A673 (cell line): ENCODE measurements around the gene CCAR1. TPM values are rescaled to one million over a fixed set of nuclear protein-coding genes. Genes with fewer than 3 reads are reported as not detected.
"Not testable (repeated sequence)": the region's sequence is repeated elsewhere in the genome, so short reads cannot be mapped to it uniquely, and the experiment has no call there.

Experiments
- BruUV-seq: library from RNA; stranded (reverse); fragments of 400-500 nt; replicated peaks from 2 replicates; lab custom pipeline; 2021; lab: Mats Ljungman, UMichigan
- CTCF ChIA-PET: fragments of 300-600 bp; sonication (Branson Sonifier 250); formaldehyde crosslinking; loops from one replicate; lab custom pipeline; 2022; ENCODE audit warnings: antibody characterized with exemption; lab: Charles Lee
- POLR2A ChIA-PET: fragments of 300-600 bp; sonication (Branson Sonifier 250); formaldehyde crosslinking; loops from one replicate; lab custom pipeline; 2022; ENCODE audit warnings: antibody characterized with exemption; ENCODE audit not compliant: low non-redundant PET; lab: Charles Lee
- DNase-seq: peaks from one replicate; pipeline ENCODE4 v3.0.0-alpha.2; 2015; ENCODE audit warnings: low spot score
- H3K27ac ChIP-seq: fragments of 200-600 bp; sonication (generic); 2 replicates; pipeline ENCODE4 v1.5.1; 2016; ENCODE audit warnings: mixed run types, low read depth, mild to moderate bottlenecking, mixed read lengths, antibody characterized with exemption, low read length; ENCODE audit not compliant: poor library complexity, severe bottlenecking
- H3K27me3 ChIP-seq: fragments of 200-600 bp; sonication (generic); replicated peaks from 2 replicates; pipeline ENCODE4 v1.6.1; 2017; ENCODE audit warnings: mixed run types, low read depth, mild to moderate bottlenecking, mixed read lengths, antibody characterized with exemption, low read length; ENCODE audit not compliant: insufficient read depth, poor library complexity
- H3K36me3 ChIP-seq: fragments of 200-600 bp; sonication (generic); 2 replicates; pipeline ENCODE4 v1.6.1; 2016; ENCODE audit warnings: mixed run types, mild to moderate bottlenecking, mixed read lengths, antibody characterized with exemption, low read length; ENCODE audit not compliant: insufficient read depth, poor library complexity, severe bottlenecking
- H3K4me1 ChIP-seq: fragments of 200-600 bp; sonication (generic); 2 replicates; pipeline ENCODE4 v1.6.1; 2017; ENCODE audit warnings: mixed run types, mild to moderate bottlenecking, mixed read lengths, antibody characterized with exemption, low read length; ENCODE audit not compliant: insufficient read depth, poor library complexity, severe bottlenecking
- H3K4me3 ChIP-seq: fragments of 200-600 bp; sonication (generic); 2 replicates; pipeline ENCODE4 v1.5.1; 2016; ENCODE audit warnings: low read depth, mixed run types, mild to moderate bottlenecking, mixed read lengths, low read length; ENCODE audit not compliant: poor library complexity, severe bottlenecking
- H3K9me3 ChIP-seq: fragments of 200-600 bp; sonication (generic); 2 replicates; pipeline ENCODE4 v1.6.1; 2016; ENCODE audit warnings: mixed run types, low read depth, mild to moderate bottlenecking, mixed read lengths, antibody characterized with exemption, low read length; ENCODE audit not compliant: poor library complexity, severe bottlenecking
- EZH2 ChIP-seq: fragments of 200-600 bp; sonication (generic); IDR thresholded peaks from 2 replicates; pipeline ENCODE4 v1.6.1; 2017; ENCODE audit warnings: borderline replicate concordance, low read depth, mild to moderate bottlenecking, mixed read lengths, antibody characterized with exemption, low read length; ENCODE audit not compliant: poor library complexity, severe bottlenecking
- intact Hi-C: fragments of 100-400 bp; cut with micrococcal nuclease; formaldehyde crosslinking; loops from one replicate; pipeline ENCODE4 v1.10.0; 2022; ENCODE audit not compliant: unreplicated experiment
- total RNA-seq: library from RNA; stranded (reverse); gene quantifications from 2 replicates; pipeline ENCODE4 v1.2.3, GENCODE V29; 2021
- TF ChIP-seq, protein P1 (sequence below): fragments of 300-800, 200-600 bp; sonication (generic); conservative IDR thresholded peaks from 2 replicates; pipeline ENCODE4 v1.5.1; 2017; ENCODE audit warnings: low read depth, mild to moderate bottlenecking, antibody characterized with exemption, low read length, moderate library complexity, mixed read lengths

CCAR1 gene
- total RNA-seq, 1 experiment from 2014 or later: 141 TPM

DNA sequence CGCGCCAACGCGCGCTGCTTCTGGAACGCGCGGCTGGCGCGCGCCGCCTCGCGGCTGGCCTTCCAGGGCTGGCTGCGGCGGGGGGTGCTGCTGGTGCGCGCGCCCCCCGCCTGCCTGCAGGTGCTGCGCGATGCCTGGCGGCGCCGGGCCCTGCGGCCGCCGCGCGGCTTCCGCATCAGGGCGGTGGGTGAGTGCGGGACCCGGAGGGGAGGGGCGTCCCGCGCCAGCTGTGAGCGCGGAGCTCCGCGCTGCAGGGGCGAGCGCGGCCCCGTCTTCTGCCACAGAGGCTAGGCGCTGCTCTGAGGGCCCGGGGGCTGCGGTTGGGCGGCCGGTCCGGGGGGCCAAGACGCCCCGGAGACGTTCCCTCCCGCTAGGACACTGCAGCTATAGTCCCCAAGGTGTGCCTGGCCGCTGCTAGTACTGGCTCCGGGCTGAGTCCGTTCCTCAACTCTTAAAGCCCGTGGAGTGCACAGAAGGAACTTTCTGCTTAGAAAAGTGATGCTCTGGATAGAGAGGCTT lies 107.1 kb downstream of the CCAR1 start:
- BruUV-seq, POLR2A ChIA-PET, intact Hi-C loops, H3K27ac ChIP-seq, H3K36me3 ChIP-seq, H3K27me3 ChIP-seq, CTCF ChIA-PET, H3K4me1 ChIP-seq, H3K9me3 ChIP-seq: not testable (repeated sequence)
- DNase-seq: peak; percentile 23
- peak overlapping the region; percentile 38 for H3K4me3 ChIP-seq

DNA sequence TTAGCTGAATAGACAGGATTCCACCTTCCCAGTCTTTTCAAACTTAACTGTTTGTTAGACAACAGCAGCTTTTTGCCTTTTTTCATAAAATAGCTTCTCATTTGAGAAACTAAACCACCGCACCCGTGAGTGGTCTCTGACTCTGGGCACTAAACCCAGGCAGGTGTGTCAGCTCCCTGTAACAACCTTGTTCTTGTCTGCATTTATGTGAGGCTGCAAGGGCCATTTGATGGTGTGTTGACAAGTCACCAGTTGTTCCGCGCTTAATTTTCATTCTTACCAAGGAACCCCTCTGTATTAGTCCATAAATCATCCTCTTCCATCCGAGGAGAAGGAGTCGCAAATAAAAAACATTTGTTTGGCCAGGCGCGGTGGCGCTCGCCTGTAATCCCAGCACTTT lies 107.8 kb downstream of the CCAR1 start:
- Histone ChIP-seq H3K4me1 (no peaks in the 10 kb centered on the region), H3K27me3 (no peaks in the 10 kb centered on the region), H3K27ac (no peak overlapping the region), H3K4me3 (no peak overlapping the region), H3K9me3 (no peaks in the 10 kb centered on the region), H3K36me3 (no peaks in the 10 kb centered on the region)
- ChIA-PET CTCF (interaction anchor here (0.5 to 0.6 kb wide), 2 partner anchors 67 to 260 kb away, joined by 3 to 4 read pairs; no protein-coding TSS in a partner anchor), POLR2A (no interaction called here)
- no peak for TF ChIP-seq EZH2
- TF ChIP-seq, protein P1, sequence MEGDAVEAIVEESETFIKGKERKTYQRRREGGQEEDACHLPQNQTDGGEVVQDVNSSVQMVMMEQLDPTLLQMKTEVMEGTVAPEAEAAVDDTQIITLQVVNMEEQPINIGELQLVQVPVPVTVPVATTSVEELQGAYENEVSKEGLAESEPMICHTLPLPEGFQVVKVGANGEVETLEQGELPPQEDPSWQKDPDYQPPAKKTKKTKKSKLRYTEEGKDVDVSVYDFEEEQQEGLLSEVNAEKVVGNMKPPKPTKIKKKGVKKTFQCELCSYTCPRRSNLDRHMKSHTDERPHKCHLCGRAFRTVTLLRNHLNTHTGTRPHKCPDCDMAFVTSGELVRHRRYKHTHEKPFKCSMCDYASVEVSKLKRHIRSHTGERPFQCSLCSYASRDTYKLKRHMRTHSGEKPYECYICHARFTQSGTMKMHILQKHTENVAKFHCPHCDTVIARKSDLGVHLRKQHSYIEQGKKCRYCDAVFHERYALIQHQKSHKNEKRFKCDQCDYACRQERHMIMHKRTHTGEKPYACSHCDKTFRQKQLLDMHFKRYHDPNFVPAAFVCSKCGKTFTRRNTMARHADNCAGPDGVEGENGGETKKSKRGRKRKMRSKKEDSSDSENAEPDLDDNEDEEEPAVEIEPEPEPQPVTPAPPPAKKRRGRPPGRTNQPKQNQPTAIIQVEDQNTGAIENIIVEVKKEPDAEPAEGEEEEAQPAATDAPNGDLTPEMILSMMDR: no peak
- intact Hi-C loops: no loop called here
- no TSS peak for BruUV-seq
- DNase-seq: no peak

DNA sequence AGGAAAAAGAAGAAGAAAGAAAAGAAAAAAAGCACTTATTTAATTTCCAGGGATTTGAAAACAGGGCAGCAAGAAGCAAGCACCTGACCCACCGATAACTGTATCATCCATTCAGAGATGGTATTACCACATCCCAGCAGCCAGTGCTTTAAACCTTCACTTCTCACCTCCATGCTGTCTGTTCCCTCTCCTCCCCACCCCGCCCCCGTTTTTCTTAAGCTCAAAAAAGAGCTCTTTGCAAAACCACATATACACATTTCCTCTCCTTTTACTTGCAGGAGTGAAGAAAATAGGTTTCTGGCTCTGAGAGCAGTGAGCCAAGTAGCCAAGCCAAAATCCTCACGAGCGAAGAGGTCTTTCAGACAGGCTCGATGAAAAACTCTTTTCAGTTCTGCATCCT lies 108.5 kb downstream of the CCAR1 start:
- H3K4me3 ChIP-seq: no peak overlapping the region

More for the DNA sequence above, 108.5 kb downstream of the CCAR1 start:
- ChIA-PET CTCF (interaction anchor here (0.6 kb wide), 1 partner anchor 579 kb away, joined by 6 read pairs; no protein-coding TSS in a partner anchor), POLR2A (no interaction called here)
- intact Hi-C loops: no loop called here
- no TSS peak for BruUV-seq
- Histone ChIP-seq H3K9me3 (no peaks in the 10 kb centered on the region), H3K36me3 (no peaks in the 10 kb centered on the region), H3K27me3 (no peaks in the 10 kb centered on the region), H3K27ac (no peak overlapping the region), H3K4me1 (no peaks in the 10 kb centered on the region)
- DNase-seq: no peak
- no peak for TF ChIP-seq EZH2
- TF ChIP-seq, protein P1: no peak
